DMS114 treated with DMSO at 0.1 percent for 48 hours (cell line): ENCODE data around the gene CD226.
"Not testable (repeated sequence)": the region's sequence is repeated elsewhere in the genome, so short reads cannot be mapped to it uniquely, and the experiment has no call there.

Experiments used
- DNase-seq: peaks from one replicate; lab custom pipeline; 2025; ENCODE audit not compliant: unreplicated experiment; lab: John Stamatoyannopoulos, UW

CD226 gene

GRCh38 chr18:69956665-69957620 is 9.3 kb upstream of the CD226 start:
- DNase-seq, result no peak

DNA sequence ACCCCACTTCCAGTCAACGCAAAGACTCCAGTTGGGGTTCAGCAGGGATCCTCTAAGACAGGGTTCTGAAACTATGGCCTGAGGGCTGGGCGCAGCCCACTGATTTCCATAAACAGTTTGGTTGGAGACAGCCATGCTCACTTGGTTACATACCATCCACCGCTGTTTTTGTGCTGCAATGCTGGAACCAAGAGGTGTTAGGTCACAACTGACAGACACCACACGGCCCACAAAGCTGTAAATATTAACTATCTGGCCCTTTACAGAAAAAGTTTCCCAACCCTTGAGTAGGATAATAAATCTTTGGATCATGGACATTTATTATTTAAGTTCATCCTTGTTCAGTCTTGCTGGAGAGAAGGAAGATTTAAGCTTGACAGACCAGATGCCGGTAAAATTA is 8.4 kb upstream of the CD226 start:
- no peak for DNase-seq

GRCh38 chr18:69954719-69955480 is 7.2 kb upstream of the CD226 start:
- DNase-seq, result no peak

DNA sequence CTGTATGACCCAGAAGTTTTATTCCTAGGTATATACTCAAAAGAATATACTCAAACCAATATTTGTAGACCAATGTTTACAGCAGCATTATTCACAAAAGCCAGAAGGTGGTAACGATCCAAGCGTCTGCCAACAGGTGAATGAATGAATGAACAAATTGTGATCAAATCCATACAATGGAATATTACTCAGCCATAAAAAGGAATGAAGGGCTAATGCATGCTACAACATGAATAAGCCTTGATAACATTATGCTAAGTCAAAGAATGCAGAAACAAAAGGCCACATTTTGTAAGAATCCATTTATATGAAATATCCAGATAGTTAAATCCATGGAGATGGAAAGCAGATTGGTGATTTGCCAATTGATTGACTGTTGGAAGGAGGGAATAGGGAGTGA is 5.5 kb upstream of the CD226 start:
- no peak for DNase-seq

- DNase-seq, result no peak
These were observed 3.5 kb upstream of the CD226 start for GRCh38 chr18:69951182-69951581.

GRCh38 chr18:69949538-69949936 is 1.9 kb upstream of the CD226 start:
- no peak for DNase-seq

DNA sequence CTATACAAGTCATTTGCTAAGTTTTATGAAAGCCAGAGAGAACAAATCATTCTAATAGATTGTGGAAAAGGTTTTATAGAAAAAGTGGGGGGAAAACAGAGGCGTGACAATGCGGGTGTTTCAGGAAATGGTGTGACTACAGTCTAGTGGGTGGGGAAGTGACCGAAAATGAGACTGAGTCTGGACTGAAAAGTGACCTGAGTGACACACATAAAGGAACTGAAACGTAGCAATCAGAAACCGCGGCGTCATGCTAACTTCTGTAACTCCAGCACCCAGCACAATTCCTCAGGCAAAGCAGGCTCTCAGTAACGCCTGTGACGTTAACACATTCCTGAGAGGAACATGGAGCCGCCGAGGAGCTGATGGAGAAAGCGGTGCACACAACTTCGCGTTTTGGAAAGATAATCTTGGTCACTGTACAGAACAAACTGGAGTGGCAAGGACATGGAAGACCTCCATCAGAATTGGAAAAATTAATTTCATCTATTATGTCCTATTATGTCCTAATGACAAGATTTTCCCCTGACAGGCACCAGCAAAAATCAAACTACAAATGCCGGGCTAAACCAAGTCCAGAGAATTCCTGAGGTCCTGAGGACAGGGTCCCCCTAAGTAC is 1.4 kb upstream of the CD226 start:
- DNase-seq, result no peak

DNA sequence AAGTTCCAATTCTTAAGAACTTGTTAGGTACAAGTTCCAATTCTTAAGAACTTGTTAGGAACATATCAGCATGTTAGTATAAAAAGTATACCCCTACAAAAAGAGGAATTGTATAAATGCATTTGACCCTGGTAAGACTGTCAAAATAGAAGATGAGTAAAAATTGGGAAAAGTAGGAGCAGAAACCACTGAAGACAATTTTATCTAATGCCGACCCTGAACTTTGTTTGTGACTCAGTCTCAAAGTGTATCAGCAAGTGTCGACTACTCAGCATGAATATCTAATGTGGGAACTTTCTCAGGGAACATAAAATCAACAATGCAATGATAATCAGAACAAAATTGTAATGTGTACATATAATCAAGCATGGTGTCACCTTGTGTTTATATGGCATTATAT is 583 bp upstream of the CD226 start:
- no peak for DNase-seq

DNA sequence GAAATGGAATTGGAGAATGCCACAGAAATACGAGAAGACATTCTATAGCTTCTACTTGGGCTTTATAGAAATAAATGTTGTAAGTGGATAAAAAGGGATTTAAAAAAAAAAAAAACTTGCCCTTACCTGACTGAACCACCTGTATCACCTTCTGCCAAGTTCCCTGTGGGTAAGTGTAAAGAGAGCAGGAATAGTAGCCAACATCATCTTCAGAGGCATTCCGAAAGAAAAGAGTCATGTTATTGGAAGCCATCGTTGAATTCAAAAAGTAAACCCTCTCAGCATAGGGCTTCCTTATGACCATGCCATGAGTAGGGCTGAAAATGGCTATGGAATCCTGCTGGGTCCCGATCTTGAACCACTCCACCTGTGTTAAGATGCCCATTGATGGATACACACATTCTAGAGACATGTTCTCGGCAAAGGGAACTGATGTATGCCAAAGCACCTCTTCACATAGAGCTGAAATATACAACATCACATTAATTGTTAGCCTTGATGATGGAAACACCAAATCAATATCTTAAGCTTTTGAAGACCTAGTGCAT is 991 bp downstream of the CD226 start:
- no peak for DNase-seq

DNA sequence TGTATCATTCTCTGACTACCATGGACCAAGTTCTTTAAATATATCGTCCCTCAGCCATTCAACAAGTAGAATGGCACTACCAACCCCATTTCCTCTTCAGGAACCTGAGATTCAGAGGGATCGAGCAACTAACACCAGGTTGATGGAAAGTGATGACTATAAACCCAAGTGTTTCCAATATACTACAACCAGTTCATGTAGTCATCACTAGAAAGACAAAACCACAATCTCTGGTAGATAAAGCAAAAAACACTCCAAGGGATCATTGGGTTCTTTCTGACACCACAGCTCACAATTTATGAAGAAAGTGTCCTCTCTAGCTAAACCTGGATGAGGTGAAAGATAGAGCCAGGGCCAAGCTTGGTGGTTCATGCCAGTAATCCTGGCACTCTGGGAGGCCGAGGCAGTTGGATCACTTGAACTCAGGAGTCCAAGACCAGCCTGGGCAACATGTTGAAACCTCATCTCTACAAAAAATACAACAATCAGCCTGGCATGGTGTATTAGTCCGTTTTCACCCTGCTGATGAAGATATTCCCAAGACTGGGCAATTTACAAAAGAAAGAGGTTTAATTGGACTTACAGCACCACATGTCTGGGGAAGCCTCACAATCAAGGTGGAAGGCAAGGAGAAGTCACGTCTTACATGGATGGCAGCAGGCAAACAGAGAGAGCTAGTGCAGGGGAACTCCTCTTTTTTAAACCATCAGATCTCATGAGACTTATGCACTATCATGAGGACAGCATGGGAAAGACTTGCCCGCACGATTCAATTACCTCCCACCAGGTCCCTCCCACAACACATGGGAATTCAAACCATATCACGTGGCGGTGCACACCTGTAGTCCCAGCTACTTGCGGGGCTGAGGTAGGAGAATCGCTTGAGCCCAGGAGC is 2.2 kb downstream of the CD226 start:
- DNase-seq, result no peak

- DNase-seq, result no peak
These were observed 3.2 kb downstream of the CD226 start for GRCh38 chr18:69944436-69944835.

DNA sequence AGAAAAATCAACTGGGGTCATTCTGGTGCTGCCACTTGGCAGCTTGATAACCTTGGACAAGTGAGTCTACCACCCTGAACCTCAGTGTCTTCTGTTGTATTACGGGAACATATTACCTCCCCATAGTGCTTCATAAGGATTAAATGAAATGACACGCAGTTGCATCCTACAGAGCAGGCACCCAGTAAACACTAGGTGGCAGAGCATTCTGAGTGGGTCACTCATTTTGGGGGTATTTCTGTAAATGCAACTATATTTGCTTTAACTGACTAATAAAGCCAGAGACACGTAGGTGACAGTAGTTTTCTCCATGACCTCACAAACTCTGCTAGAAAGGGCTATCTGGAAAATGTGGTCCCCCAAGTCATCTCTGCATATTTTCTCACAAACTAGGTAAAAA is 4.7 kb downstream of the CD226 start:
- DNase-seq, result no peak

GRCh38 chr18:69941183-69941582 is 6.5 kb downstream of the CD226 start:
- no peak for DNase-seq

- DNase-seq, result not testable (repeated sequence)
These were observed 7.9 kb downstream of the CD226 start for GRCh38 chr18:69939812-69940211.

- DNase-seq, result no peak
These were observed 11.5 kb downstream of the CD226 start for GRCh38 chr18:69936191-69936558.

GRCh38 chr18:69935319-69936190 is 12.1 kb downstream of the CD226 start:
- no peak for DNase-seq

DNA sequence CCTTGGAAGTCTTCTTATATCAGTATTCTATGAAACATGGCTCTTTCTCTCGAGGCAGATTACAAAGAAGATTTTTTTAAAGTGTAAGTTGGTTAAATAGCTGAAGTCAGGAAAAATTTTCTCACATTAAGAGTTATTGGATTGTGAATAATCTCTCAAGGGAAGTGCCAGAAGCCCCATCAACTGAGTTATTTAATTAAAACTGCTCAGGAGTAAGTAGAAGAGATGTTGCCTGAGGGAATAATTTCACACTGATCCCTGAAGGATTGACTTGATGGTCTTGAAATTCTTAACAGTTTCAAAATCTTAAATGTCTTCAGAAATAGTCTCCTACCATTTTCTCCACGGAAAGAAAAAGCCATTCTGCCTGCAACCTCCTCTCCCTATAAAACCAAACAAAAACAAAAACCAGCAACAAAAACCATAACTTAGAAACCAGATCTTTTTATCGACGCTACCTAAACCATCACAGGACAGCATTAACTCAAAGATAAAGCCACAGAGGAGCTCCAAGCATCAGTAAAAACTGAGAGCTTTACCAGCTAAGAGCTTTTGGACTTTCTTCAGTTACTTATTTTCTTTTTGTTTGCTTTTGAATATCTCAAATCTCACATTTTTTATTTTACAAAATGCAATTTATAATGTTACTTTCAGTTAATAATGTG is 12.9 kb downstream of the CD226 start:
- DNase-seq, result no peak

GRCh38 chr18:69929041-69929774 is 18.5 kb downstream of the CD226 start:
- DNase-seq, result no peak
